Activated CD8-positive, alpha-beta T cell treated with anti-CD3 and anti-CD28 coated beads, Interleukin-2, amount 10 ng/mL, durations not matched to agents 7 days and 5 days (primary cell): ENCODE results near the gene ADAMTS9. TPM values are rescaled to one million over a fixed set of nuclear protein-coding genes. Genes with fewer than 3 reads are reported as not detected.

Experiments used
- ATAC-seq: fragments of 150-1000 bp; cut with Tn5 transposase; one replicate; pipeline ENCODE4 v1.10.0; 2021; ENCODE audit warnings: moderate library complexity
- CTCF ChIA-PET: fragments of 350-600 bp; sonication (Branson Sonifier 250); formaldehyde crosslinking; loops from one replicate; lab custom pipeline; 2021; ENCODE audit warnings: antibody characterized with exemption; lab: Charles Lee
- POLR2A ChIA-PET: fragments of 350-600 bp; sonication (Branson Sonifier 250); formaldehyde crosslinking; loops from one replicate; lab custom pipeline; 2021; ENCODE audit warnings: antibody characterized with exemption; lab: Charles Lee
- DNase-seq: peaks from one replicate; pipeline ENCODE4 v3.0.0-alpha.2; 2020
- H3K27ac Mint-ChIP-seq: one replicate; pipeline ENCODE4 v1.8.0; 2021; ENCODE audit warnings: mild to moderate bottlenecking, mixed read lengths
- H3K27me3 Mint-ChIP-seq: one replicate; pipeline ENCODE4 v1.8.0; 2021; ENCODE audit warnings: low read depth, mixed read lengths
- H3K36me3 Mint-ChIP-seq: one replicate; pipeline ENCODE4 v1.8.0; 2021; ENCODE audit warnings: low read depth, mixed read lengths
- H3K4me1 Mint-ChIP-seq: one replicate; pipeline ENCODE4 v1.8.0; 2021; ENCODE audit warnings: low read depth, mixed read lengths
- H3K4me3 Mint-ChIP-seq: one replicate; pipeline ENCODE4 v1.8.0; 2021; ENCODE audit warnings: mild to moderate bottlenecking, mixed read lengths
- H3K9me3 Mint-ChIP-seq: one replicate; pipeline ENCODE4 v1.8.0; 2022; ENCODE audit warnings: mixed read lengths; ENCODE audit not compliant: insufficient read depth
- total RNA-seq, 2 experiments: library from RNA; stranded (reverse); gene quantifications; one replicate each; pipeline ENCODE4 v1.2.3, GENCODE V29; 2021

ADAMTS9 gene
- total RNA-seq, 2 experiments from 2014 or later = not detected

DNA sequence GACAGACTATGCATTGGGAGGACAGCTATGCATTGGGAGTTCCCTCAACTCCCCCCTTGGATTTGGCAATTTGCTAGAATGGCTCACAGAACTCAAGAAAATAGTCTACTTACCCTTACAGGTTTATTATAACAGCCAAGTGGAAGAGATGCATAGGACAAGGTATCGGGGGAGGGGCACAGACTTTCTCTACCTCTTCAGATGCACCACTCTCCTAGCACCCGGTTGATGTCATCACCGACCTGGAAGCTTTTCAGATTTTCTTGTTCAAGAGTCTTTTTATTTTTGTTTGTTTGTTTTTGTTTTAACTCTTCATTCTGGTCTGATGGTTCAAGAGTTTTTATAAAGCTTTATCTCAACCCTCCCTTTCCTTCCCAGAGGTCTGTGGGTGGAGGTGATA lies 20.7 kb upstream of the ADAMTS9 start:
- H3K4me1 Mint-ChIP-seq = no peaks in the 10 kb centered on the region
- H3K27me3 Mint-ChIP-seq = no peaks in the 10 kb centered on the region
- CTCF ChIA-PET = no interaction called here
- peaks cover 7% of the 10 kb centered on the region for H3K9me3 Mint-ChIP-seq
- H3K36me3 Mint-ChIP-seq = no peaks in the 10 kb centered on the region
- ATAC-seq (no peak), DNase-seq (no peak)
- H3K27ac Mint-ChIP-seq = no peak overlapping the region
- no peak overlapping the region for H3K4me3 Mint-ChIP-seq
- POLR2A ChIA-PET = no interaction called here

DNA sequence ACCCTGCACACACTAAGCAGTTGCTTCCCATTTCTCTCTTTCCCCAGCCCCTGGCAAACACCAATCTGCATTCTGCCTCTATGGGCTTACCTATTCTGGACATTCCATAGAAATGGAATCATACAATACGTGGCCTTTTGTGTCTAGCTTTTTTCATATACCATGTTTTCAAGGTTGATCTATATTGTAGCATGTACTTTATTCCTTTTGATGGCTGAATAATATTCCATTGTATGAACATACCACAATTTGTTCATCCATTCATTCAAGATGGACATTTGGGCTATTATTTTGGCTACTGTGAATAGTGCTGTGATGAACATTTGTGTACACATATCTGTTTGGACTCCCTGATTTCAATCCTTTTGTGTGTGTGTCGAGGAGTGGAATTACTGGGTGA lies 18.1 kb upstream of the ADAMTS9 start:
- Mint-ChIP-seq H3K36me3 (no peaks in the 10 kb centered on the region), H3K4me3 (no peak overlapping the region), H3K9me3 (peaks cover 7% of the 10 kb centered on the region), H3K27me3 (no peaks in the 10 kb centered on the region), H3K4me1 (no peaks in the 10 kb centered on the region), H3K27ac (no peak overlapping the region)
- CTCF ChIA-PET = no interaction called here
- ATAC-seq (no peak), DNase-seq (no peak)
- POLR2A ChIA-PET = no interaction called here

GRCh38 chr3:64696896-64697295 lies 9.1 kb upstream of the ADAMTS9 start:
- CTCF ChIA-PET = no interaction called here
- no peak overlapping the region for H3K4me3 Mint-ChIP-seq
- no peaks in the 10 kb centered on the region for H3K27me3 Mint-ChIP-seq
- no peaks in the 10 kb centered on the region for H3K9me3 Mint-ChIP-seq
- H3K36me3 Mint-ChIP-seq = no peaks in the 10 kb centered on the region
- POLR2A ChIA-PET = no interaction called here
- no peak for DNase-seq
- H3K4me1 Mint-ChIP-seq = no peaks in the 10 kb centered on the region
- no peak overlapping the region for H3K27ac Mint-ChIP-seq
- ATAC-seq = no peak

- ATAC-seq = no peak
- Mint-ChIP-seq H3K9me3 (no peaks in the 10 kb centered on the region), H3K4me1 (no peaks in the 10 kb centered on the region), H3K27ac (no peak overlapping the region), H3K27me3 (peaks cover 2% of the 10 kb centered on the region), H3K36me3 (no peaks in the 10 kb centered on the region), H3K4me3 (no peak overlapping the region)
- POLR2A ChIA-PET = no interaction called here
- CTCF ChIA-PET = no interaction called here
- no peak for DNase-seq
Observed at GRCh38 chr3:64694114-64694513, 6.3 kb upstream of the ADAMTS9 start.

- CTCF ChIA-PET = no interaction called here
- DNase-seq = no peak
- H3K27ac Mint-ChIP-seq = no peak overlapping the region
- H3K4me1 Mint-ChIP-seq = peaks cover 3% of the 10 kb centered on the region
- H3K36me3 Mint-ChIP-seq = no peaks in the 10 kb centered on the region
- H3K9me3 Mint-ChIP-seq = no peaks in the 10 kb centered on the region
- no peak for ATAC-seq
- POLR2A ChIA-PET = no interaction called here
- peaks cover 12% of the 10 kb centered on the region for H3K27me3 Mint-ChIP-seq
- no peak overlapping the region for H3K4me3 Mint-ChIP-seq
Observed at GRCh38 chr3:64693031-64693430, 5.2 kb upstream of the ADAMTS9 start.

GRCh38 chr3:64691051-64691450 lies 3.3 kb upstream of the ADAMTS9 start:
- H3K4me3 Mint-ChIP-seq = no peak overlapping the region
- CTCF ChIA-PET = no interaction called here

GRCh38 chr3:64687086-64687780 lies 567 bp downstream of the ADAMTS9 start:
- DNase-seq (no peak), ATAC-seq (no peak)
- H3K27me3 Mint-ChIP-seq = peaks cover 40% of the 10 kb centered on the region
- POLR2A ChIA-PET = no interaction called here
- H3K4me1 Mint-ChIP-seq = peaks cover 7% of the 10 kb centered on the region
- no peak overlapping the region for H3K4me3 Mint-ChIP-seq
- CTCF ChIA-PET = no interaction called here
- H3K36me3 Mint-ChIP-seq = no peaks in the 10 kb centered on the region
- no peaks in the 10 kb centered on the region for H3K9me3 Mint-ChIP-seq
- no peak overlapping the region for H3K27ac Mint-ChIP-seq

More at GRCh38 chr3:64691051-64691450, 3.3 kb upstream of the ADAMTS9 start:
- no peak for ATAC-seq
- Mint-ChIP-seq H3K36me3 (no peaks in the 10 kb centered on the region), H3K9me3 (no peaks in the 10 kb centered on the region), H3K27ac (no peak overlapping the region), H3K27me3 (peaks cover 24% of the 10 kb centered on the region), H3K4me1 (peaks cover 7% of the 10 kb centered on the region)
- DNase-seq = no peak
- POLR2A ChIA-PET = no interaction called here

- Mint-ChIP-seq H3K36me3 (no peaks in the 10 kb centered on the region), H3K4me3 (no peak overlapping the region), H3K9me3 (no peaks in the 10 kb centered on the region), H3K27ac (no peak overlapping the region), H3K4me1 (peaks cover 7% of the 10 kb centered on the region), H3K27me3 (peaks cover 40% of the 10 kb centered on the region)
- ChIA-PET POLR2A (no interaction called here), CTCF (no interaction called here)
- DNase-seq = no peak
- ATAC-seq = no peak
Observed at GRCh38 chr3:64686446-64686908, 1.3 kb downstream of the ADAMTS9 start.

DNA sequence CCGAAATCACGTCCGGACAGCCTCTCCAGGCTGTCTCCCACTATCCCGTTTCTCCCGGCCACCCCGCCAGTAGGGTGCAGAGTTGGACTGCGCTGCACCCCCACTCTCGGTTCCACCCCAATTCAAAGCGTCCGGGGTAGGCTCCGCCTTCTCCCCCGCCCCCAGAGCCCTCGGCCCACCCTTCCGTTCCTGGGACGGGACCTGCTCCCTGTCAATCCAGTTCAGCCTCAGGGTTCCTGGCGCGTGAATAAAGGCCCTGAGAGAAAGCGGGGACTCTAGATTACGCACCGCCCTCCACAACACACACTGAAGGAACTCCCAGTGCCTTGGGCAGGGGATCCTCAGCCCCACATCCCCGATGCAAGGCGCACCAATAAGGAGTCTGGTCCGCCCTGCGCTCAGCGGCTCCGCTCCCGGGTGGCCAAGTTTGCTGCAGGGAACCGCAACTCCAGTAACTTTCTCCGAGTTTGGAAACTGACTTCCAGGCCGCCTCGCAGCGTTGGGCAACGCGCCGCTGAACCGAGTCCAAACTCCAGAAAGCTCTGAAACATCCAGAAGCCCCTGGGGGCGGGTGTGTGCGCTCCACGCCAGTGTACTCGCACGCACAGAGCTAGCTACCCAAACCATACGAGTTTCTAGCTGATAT lies 1.9 kb downstream of the ADAMTS9 start:
- peaks cover 40% of the 10 kb centered on the region for H3K27me3 Mint-ChIP-seq
- no peaks in the 10 kb centered on the region for H3K9me3 Mint-ChIP-seq
- ATAC-seq = no peak
- POLR2A ChIA-PET = no interaction called here
- no peak overlapping the region for H3K27ac Mint-ChIP-seq
- no peaks in the 10 kb centered on the region for H3K36me3 Mint-ChIP-seq
- H3K4me1 Mint-ChIP-seq = peaks cover 7% of the 10 kb centered on the region
- no peak overlapping the region for H3K4me3 Mint-ChIP-seq
- no peak for DNase-seq
- CTCF ChIA-PET = no interaction called here

DNA sequence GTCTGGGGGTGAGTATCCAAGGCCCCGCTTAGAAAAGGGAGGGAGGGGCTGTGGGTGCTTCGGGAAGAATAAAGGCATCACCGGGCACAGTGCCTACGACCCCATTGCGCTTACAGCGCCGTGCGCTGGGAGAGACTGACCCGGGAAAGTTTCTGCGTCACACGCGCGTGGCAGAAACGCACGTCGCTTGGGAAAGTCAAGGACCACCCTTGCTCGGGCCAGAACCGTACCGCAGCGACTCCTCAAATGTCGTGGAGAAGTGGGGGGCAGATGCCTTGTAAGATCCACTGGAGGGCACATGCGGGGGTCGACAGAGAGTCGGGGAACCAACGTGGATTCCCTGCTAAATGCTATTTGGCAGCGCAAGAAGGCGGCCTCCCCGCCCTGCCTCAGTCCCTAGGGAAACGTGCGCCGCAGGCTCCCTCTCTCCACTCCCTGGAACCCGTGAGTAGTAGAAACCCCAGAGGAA lies 2.4 kb downstream of the ADAMTS9 start:
- Mint-ChIP-seq H3K9me3 (no peaks in the 10 kb centered on the region), H3K36me3 (no peaks in the 10 kb centered on the region), H3K4me3 (no peak overlapping the region), H3K4me1 (peaks cover 7% of the 10 kb centered on the region), H3K27ac (no peak overlapping the region), H3K27me3 (peaks cover 38% of the 10 kb centered on the region)
- POLR2A ChIA-PET = no interaction called here
- ATAC-seq = no peak
- DNase-seq = no peak
- CTCF ChIA-PET = no interaction called here

DNA sequence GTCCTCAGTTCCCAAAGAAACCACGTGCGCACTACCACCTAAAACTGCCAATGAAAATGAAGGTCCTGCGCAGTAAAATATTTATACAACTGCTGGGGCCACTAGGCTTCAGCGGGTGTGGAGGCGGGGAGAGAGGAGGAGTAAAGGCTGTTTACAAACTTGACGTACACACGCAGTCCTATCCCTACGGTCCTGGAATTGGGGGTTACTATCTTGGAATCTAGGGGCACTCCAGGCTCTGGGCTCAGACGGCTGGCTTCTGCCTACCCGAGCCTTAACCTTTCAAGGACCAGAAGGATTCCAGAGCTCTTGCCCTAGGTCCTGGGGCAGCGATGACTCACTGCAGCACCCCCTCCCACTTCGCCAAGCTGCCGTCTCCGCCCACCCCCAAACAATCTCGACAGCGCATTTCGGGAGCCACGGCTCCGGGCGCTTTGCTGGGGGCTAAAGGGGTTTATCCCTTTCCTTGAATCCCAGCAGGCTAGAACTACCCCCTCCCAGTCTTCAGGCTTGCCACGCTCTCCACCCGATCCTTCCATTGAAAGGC lies 3.0 kb downstream of the ADAMTS9 start:
- CTCF ChIA-PET = no interaction called here
- H3K9me3 Mint-ChIP-seq = no peaks in the 10 kb centered on the region
- H3K4me1 Mint-ChIP-seq = peaks cover 7% of the 10 kb centered on the region
- H3K4me3 Mint-ChIP-seq = no peak overlapping the region
- no peak overlapping the region for H3K27ac Mint-ChIP-seq
- DNase-seq = no peak
- peaks cover 38% of the 10 kb centered on the region for H3K27me3 Mint-ChIP-seq
- ATAC-seq = no peak
- POLR2A ChIA-PET = no interaction called here
- no peaks in the 10 kb centered on the region for H3K36me3 Mint-ChIP-seq

- Mint-ChIP-seq H3K4me1 (peaks cover 3% of the 10 kb centered on the region), H3K27me3 (peaks cover 23% of the 10 kb centered on the region), H3K27ac (no peak overlapping the region), H3K36me3 (no peaks in the 10 kb centered on the region), H3K4me3 (no peak overlapping the region), H3K9me3 (no peaks in the 10 kb centered on the region)
- no peak for ATAC-seq
- POLR2A ChIA-PET = no interaction called here
- CTCF ChIA-PET = interaction anchor here (1.2 kb wide), 1 partner anchor 149 kb away, joined by 4 read pairs; no protein-coding TSS in a partner anchor
- DNase-seq = no peak
Observed at GRCh38 chr3:64681827-64682226, 6.0 kb downstream of the ADAMTS9 start.
